RKO (cell line): ENCODE data around the gene GLRA1.

Experiments used
- DNase-seq: peaks from one replicate; pipeline ENCODE4 v3.0.0-alpha.2; 2016; ENCODE audit warnings: low spot score

Gene GLRA1

DNA sequence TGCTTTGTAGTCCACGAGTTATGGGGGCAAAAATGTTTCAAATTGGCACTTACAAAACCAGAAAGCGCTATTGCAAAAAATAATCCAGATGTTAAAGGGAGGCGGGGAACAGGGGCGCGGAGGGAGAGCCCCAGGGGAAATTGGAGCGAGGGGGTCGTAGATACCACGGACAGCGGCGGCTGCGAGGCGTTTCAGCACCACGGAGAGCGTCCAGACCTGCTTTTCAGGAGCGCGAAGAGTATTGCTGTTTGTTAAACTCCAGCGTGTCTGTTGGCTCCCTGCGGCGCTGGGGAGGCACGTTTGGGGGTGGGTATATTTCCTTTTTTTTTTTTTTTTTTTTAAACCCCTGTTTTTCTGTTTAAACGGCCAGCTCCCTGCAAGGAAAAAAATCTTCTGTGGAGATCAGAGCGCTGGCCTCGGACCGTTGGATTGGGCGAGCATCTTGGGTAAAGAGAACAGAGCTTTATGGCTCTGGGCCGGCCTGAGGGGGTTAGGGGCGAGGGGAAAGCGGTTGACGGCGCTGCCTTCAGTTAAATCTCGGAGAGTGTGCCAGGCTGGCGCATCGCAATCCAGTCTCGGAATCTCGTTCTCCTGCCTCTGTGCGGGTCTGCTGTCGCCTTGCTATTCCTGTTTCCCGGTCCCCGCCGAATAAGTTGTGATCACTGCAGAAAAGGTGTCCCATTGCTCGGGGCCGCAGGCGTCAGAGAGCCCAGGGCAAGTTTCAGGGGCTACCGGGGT is at the start of gene GLRA1:
GLRA1 (minus strand) TSS at position 288 of the 738 bp plus-strand sequence. CDS start 302 bp downstream, outside the sequence.
- DNase-seq, result peak; percentile 53

- no peak for DNase-seq
These were observed 46.2 kb upstream of the GLRA1 start for GRCh38 chr5:151970885-151971284.

GRCh38 chr5:151967865-151968264 is 43.2 kb upstream of the GLRA1 start:
- DNase-seq, result no peak

DNA sequence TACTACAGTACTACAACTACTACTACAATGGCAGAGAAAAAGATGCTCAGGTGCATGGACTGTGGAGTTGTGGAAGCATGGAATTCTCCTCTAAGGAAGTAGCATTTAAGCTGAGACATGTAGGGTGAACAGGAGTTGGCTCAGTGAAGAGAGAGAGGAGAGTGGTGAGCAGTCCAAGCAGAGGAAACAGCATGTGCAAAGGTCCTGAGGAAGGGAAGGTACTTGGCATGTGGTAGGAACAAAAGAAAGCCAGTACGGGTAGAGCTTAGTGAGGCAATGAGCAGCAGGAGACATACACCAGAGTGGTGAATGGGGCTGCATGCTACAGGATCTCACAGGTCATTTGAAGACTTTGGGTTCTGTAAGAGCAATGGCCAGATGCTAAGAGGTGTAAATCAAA is 41.4 kb upstream of the GLRA1 start:
- DNase-seq, result no peak

GRCh38 chr5:151964471-151964870 is 39.8 kb upstream of the GLRA1 start:
- DNase-seq, result no peak

GRCh38 chr5:151961557-151961956 is 36.9 kb upstream of the GLRA1 start:
- no peak for DNase-seq

DNA sequence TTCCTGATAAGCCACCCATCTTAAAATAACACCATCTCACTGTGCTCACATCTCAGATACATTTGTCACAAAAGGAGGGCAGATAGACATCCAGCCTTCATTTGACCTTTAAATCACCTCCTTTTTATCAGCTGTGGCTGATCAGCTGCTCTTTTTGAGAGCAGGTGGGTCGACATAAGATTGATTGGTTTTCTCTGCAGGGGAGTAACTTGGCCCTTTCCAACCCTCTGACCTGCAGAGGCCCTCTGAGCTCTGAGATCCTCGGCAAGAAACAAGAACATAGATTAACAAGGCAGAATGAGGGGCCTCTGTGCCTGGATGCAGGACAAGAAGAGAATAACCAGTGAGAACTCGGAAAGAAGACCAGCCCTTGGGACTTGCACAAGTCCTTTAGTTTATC is 33.5 kb upstream of the GLRA1 start:
- no peak for DNase-seq

GRCh38 chr5:151956725-151957124 is 32.1 kb upstream of the GLRA1 start:
- no peak for DNase-seq

DNA sequence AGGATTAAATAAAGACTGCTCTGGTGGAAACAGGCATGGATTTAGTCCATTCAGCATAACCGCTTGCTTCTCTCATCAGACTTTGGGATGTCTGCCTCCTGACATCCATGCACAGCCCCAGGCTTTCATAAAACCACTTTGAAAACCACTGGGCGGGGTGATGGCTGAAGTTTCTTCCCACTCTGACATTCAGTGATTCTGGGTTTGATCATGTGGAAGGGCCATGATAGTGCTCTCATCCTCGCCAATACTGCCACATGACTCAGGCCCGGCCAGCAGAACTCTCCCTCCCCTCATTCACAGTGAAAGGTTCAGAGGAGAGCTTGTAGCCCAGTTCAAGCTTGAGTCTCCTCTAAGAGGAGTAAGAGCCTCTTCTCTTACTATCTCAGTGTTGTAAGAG is 29.6 kb upstream of the GLRA1 start:
- DNase-seq, result no peak

DNA sequence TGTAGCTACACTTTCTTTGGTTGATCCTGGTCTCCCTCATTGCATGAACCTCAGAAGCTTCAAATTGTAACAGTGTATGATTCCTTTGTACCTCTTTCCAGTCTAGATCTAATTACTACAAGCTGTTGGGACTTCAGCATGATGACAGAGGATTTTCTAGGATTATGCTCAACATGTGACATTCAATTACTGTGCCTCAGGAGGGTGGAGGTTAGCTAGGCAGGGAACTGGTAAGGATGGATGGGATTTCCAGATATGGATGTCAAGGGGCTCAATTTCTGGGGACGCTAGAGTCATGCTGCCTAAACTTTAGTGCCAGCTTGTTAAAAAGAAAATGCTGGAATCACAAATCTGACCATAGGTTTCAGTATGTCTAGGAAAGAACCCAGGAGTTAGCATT is 29.2 kb upstream of the GLRA1 start:
- no peak for DNase-seq

GRCh38 chr5:151952238-151952637 is 27.6 kb upstream of the GLRA1 start:
- DNase-seq, result no peak

- no peak for DNase-seq
These were observed 26.1 kb upstream of the GLRA1 start for GRCh38 chr5:151950706-151951105.

DNA sequence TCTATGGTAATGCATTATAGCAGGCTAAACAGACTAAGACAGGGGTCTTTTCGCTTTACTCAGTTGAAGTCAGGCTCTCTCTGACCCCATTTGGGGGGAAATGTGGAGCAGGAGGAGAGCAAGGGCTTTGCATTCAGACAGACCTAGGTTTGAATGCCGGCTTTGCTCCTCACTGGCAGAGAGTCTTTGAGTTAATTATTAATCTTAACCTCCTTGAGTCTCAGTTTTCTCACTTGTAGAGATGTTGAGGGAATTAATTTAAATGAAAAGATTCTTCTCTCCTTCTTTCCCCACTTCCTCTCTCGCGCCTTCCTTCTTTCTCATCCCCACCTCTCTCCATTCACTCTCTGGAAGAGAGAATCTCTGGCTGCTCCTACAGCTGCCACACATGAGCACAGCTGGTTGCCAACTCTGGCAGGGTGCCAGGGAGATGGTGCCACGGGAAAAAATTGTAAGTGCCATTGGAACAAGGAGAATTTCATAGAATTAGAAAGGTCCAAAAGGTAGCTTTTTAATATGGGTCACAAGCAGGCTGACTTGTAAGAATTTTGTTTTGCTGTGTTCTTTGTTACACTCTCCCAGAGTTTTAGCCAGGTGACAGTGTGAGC is 25.2 kb upstream of the GLRA1 start:
- DNase-seq, result no peak

DNA sequence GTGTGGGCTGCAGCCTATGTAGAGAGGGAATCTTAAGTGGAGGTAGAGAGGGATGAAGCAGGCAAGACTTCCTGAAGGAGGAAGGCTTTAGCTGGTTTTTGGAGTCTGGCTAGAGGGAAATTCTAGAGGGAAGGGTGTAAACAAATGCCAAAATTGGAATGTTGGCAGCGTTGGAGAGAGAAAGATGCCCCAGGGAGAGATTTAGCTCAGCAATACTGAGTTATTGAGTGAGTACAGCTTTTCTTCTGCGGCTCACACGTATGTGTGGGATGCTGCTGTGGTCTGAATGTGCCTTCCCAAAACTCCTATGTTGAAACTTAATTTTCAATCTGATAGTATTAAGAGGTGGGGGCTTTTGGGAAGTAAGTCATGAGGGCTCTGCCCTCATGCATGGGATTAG is 24.5 kb upstream of the GLRA1 start:
- DNase-seq, result no peak

DNA sequence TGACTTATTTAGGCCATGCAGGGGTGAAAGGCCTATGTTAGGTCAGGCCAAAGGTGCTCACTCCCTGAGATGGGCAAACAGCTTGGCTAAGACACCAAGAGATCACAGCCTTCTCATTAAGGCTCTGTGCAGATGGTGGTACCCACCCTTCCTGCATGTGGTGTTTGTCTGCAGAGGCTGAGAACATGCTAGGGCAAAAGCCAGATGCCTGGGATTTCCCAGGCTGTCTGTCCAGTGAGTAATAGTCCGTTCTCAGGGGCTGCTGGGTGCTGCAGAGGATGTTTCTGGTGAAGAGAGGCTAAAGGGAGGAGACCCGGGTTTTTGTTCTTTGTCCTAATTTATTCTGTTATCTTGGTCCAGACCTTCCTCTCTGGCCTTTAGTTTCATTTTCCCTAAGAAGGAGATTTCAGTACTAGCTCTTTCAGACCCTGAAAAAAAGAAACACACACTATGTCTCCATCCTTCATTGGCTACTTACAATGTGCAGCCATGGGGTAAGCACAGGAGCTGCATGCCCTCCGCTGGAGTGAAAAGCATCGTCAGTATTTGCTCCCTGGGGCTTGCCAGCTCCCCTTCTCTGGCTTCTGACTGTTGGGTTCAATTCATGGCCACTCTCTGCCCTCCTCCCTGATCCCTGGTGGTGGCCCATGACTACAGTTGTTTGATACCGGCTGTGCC is 23.4 kb upstream of the GLRA1 start:
- DNase-seq, result no peak

DNA sequence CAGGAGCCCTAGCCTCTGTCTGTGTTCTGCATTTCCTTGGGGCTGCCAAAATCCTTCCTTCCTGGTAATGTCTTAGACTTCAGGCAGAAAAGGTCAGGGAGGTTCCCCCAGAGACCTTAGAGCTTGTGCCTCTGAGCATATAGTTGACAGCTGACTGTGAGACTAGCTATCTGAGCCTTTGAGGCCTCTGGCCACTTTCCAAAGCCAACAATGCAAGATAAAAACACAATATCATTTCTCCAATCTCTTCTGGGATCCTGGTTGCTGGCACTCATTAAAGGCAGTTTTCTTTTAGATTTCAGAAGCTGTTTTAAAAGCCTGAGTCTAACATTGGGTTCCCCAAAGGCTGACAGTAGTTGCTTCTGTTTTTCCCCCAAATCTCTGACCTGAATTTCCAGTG is 13.2 kb upstream of the GLRA1 start:
- DNase-seq, result no peak

DNA sequence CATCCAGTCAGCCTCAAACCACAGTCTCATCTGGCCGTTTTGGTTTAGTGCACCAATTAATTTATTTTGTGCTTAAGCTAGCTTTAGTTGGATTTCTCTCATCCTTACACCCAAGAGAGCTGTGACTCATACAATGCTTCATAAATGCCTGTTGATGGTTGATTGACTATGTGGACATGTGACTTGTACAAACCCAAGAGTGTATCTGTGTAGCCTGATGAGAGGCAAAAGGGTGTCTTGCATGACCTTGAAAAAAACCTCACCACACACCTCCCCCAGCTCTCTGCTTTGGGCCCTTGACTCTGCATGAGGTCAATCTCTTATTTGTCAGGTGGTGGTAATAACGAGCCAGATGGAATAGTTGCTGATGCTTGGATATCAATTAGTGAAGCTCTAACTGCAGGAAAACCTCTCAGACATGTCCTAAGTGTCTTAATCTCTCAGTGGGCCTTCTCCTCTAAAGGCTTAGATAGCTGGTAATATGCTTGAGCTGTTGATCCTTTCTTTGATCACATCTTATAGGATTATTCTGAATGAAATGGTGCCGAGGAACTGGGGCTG is 10.6 kb upstream of the GLRA1 start:
- peak; percentile 4 for DNase-seq

- no peak for DNase-seq
These were observed 6.6 kb upstream of the GLRA1 start for GRCh38 chr5:151931260-151931659.

- DNase-seq, result no peak
These were observed 1.5 kb upstream of the GLRA1 start for GRCh38 chr5:151926188-151926587.

DNA sequence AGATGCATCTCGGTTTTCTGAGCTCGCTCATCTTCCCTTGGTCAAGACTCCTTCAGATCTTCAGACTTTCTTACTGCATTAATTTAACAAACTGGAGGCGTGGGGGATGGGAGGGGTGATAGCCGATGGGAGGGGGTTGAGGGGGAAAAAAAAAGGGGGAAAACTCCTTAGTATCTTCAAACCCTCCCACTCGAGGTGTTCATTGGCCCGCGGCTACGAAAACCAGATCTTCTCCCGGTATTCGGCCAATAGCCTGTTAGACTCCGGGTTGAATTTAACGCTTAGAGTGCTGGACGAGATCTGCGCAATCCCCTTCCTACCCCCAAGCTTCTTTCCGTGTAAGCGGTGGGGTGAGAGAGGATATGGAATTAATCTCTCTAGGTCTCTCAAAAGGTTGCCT is 689 bp upstream of the GLRA1 start:
- DNase-seq, result no peak

GRCh38 chr5:151923866-151924476 is 680 bp downstream of the GLRA1 start:
- DNase-seq, result no peak

DNA sequence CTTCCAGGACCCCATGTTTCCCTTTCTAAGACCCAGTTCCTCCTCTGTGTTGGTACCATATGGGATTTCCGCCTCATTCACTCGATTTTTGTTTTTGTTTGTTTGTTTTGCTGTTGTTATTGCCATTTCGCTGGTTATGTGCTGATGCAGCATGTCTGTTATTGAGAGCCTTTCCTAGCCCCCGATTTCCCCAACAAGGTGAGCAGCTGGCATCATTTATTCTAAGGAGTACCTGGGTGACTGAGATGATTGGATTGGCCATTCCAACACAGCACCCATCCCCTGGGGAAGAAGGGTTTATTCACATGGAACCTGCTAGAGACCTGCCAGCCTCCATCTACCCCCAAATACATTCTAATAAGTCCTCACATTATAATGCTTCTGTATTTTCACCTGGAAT is 2.7 kb downstream of the GLRA1 start:
- DNase-seq, result no peak

GRCh38 chr5:151917904-151918303 is 6.7 kb downstream of the GLRA1 start:
- DNase-seq, result no peak
